Measurements from ENCODE around the gene KLF11. TPM values are rescaled to one million over a fixed set of nuclear protein-coding genes. Genes with fewer than 3 reads are reported as not detected.

The KLF11 gene
- total and polyA plus RNA-seq, 2 of the 8 experiments (the other 6 are each of a cell fraction or from before 2014, with no cell fraction given) = 6.4 to 10.1 TPM

- H3K27me3 ChIP-seq (replicated peaks in 1 of 4; ENCODE audit: control insufficient read depth in 3 of 4, extremely low read depth in 1 of 4, insufficient read depth in 3 of 4, low read length in 3 of 4) = no peaks in the 10 kb centered on the region
- POLR2A ChIA-PET (ENCODE audit: partially characterized antibody) = interaction anchor here (0.9 to 1.1 kb wide), 2 partner anchors 13 to 25 kb away, joined by 3 read pairs; no protein-coding TSS in a partner anchor
- H3K79me1 ChIP-seq (ENCODE audit: low read depth, low read length) = no peaks in the 10 kb centered on the region
- peak overlapping the region; percentile 17; the same call in 1 of the 2 replicates for H2BK12ac ChIP-seq (ENCODE audit: low read depth, low read length)
- DNase-seq (ENCODE audit: low read depth in 1 of 2, low spot score in 2 of 2) = no peak
- no peak overlapping the region for H3K56ac ChIP-seq (replicated peaks; ENCODE audit: insufficient read length, low read depth, low read length)
- 90% methylated on average over 17 of the region's 20 CpGs; no CpG with 5 or more reads in 1 of the 2 experiments for WGBS, 2 experiments (ENCODE audit: extremely low coverage in 1 of 2, insufficient coverage in 1 of 2, insufficient read length in 1 of 2, insufficient replicate concordance in 2 of 2, low coverage in 1 of 2, low lambda C conversion rate in 2 of 2, missing lambda C conversion rate in 1 of 2)
- H3K27ac ChIP-seq (ENCODE audit: low read depth, low read length) = no peak overlapping the region
- peaks cover 3% of the 10 kb centered on the region; the same call in 1 of the 2 replicates for H3K23me2 ChIP-seq (ENCODE audit: low read depth, low read length)
- FAIRE-seq = no peak
- no peak overlapping the region for H2BK20ac ChIP-seq (ENCODE audit: low read length)
- H3K9ac ChIP-seq (replicated peaks in 1 of 4; ENCODE audit: extremely low read depth in 1 of 4, low read depth in 3 of 4, low read length in 3 of 4) = no peak overlapping the region
- no peak overlapping the region for H2BK120ac ChIP-seq (replicated peaks; ENCODE audit: low read depth, low read length)
- peaks cover 0 to 16% (median 1%) of the 10 kb centered on the region in 4 experiments; a peak in 3 of 7 replicates for H3K4me1 ChIP-seq (replicated peaks in 1 of 4; ENCODE audit: control insufficient read depth in 3 of 4, insufficient read depth in 4 of 4, low read length in 3 of 4)
- no peak overlapping the region for H2AFZ ChIP-seq (ENCODE audit: low read length)
- no peaks in the 10 kb centered on the region for H3K9me3 ChIP-seq (ENCODE audit: insufficient read depth in 2 of 2, low read depth in 1 of 2, low read length in 1 of 2)
- no peak overlapping the region for H4K5ac ChIP-seq (ENCODE audit: insufficient read length, low read depth, low read length)
- H4K8ac ChIP-seq (ENCODE audit: extremely low read depth, insufficient read depth, low read length) = no peak overlapping the region
- no peak overlapping the region for H2AK5ac ChIP-seq (ENCODE audit: low read depth, low read length)
- no peak overlapping the region for H3K14ac ChIP-seq (ENCODE audit: insufficient read length)
- no peaks in the 10 kb centered on the region for H4K20me1 ChIP-seq (replicated peaks in 1 of 2; ENCODE audit: control insufficient read depth in 1 of 2, insufficient read depth in 2 of 2, low read length in 2 of 2)
- H3K36me3 ChIP-seq (ENCODE audit: control insufficient read depth in 2 of 4, insufficient read depth in 4 of 4, low read length in 3 of 4) = no peaks in the 10 kb centered on the region
- no peak overlapping the region for H2BK15ac ChIP-seq (ENCODE audit: low read length)
- H3K23ac ChIP-seq (ENCODE audit: insufficient read length) = no peak overlapping the region
- CTCF ChIA-PET (ENCODE audit: partially characterized antibody) = interaction anchor here (0.7 to 7.7 kb wide), 9 partner anchors 12 to 601 kb away, joined by 3 to 68 read pairs (median 3); no protein-coding TSS in a partner anchor
- TF ChIP-seq BACH1 (IDR thresholded peaks at IDR 0.05; ENCODE audit: low read length) = no peak
- no peak for TF ChIP-seq RAD21 (IDR thresholded peaks at IDR 0.05 in 1 of 2, conservative IDR thresholded peaks at IDR 0.05 in 1 of 2; ENCODE audit: low read depth in 2 of 2, low read length in 2 of 2)
- TF ChIP-seq KDM1A (IDR thresholded peaks at IDR 0.05; ENCODE audit: borderline replicate concordance, low read length) = no peak
- no peak for TF ChIP-seq ZNF274 (IDR thresholded peaks at IDR 0.05; ENCODE audit: borderline replicate concordance, extremely low read depth, low read length)
- TF ChIP-seq NRF1 (IDR thresholded peaks at IDR 0.05; ENCODE audit: low read depth, low read length) = no peak
- no peak for TF ChIP-seq EGR1 (IDR thresholded peaks at IDR 0.05; ENCODE audit: borderline replicate concordance, low read depth, low read length)
- no peak for TF ChIP-seq NANOG (IDR thresholded peaks at IDR 0.05; ENCODE audit: insufficient read depth, low read depth, low read length, poor library complexity, severe bottlenecking)
- TF ChIP-seq CREB1 (IDR thresholded peaks at IDR 0.05) = no peak
- no peak for TF ChIP-seq YY1 (IDR thresholded peaks at IDR 0.05; ENCODE audit: low read depth, low read length)
- no peak for TF ChIP-seq RFX5 (IDR thresholded peaks at IDR 0.05; ENCODE audit: borderline replicate concordance, low read depth, low read length)
- TF ChIP-seq TEAD4 (IDR thresholded peaks at IDR 0.05; ENCODE audit: low read depth, low read length) = no peak
- TF ChIP-seq MAX (IDR thresholded peaks at IDR 0.05) = no peak
- no peaks in the 10 kb centered on the region for H3K79me2 ChIP-seq (ENCODE audit: control insufficient read depth in 1 of 2, insufficient read depth in 2 of 2, low read length in 2 of 2)
- no peak overlapping the region for H3K4ac ChIP-seq (replicated peaks; ENCODE audit: insufficient read length, low read depth, low read length)
- no peak overlapping the region for H3K4me3 ChIP-seq (ENCODE audit: extremely low read depth in 1 of 4, insufficient read depth in 2 of 4, low read depth in 3 of 4, low read length in 4 of 4)
- H3K4me2 ChIP-seq (ENCODE audit: insufficient read depth in 1 of 2, low read depth in 2 of 2, low read length in 2 of 2) = no peak overlapping the region
- no peak overlapping the region for H4K91ac ChIP-seq (replicated peaks; ENCODE audit: insufficient read length, low read length)
- no peak overlapping the region for H2BK5ac ChIP-seq (ENCODE audit: low read depth, low read length)
- no peak overlapping the region for H3K18ac ChIP-seq (ENCODE audit: extremely low read depth, low read length)
Measured at GRCh38 chr2:10059552-10060335, 16.4 kb downstream of the KLF11 start.
